ENCODE results near the gene ITFG2.

DNA sequence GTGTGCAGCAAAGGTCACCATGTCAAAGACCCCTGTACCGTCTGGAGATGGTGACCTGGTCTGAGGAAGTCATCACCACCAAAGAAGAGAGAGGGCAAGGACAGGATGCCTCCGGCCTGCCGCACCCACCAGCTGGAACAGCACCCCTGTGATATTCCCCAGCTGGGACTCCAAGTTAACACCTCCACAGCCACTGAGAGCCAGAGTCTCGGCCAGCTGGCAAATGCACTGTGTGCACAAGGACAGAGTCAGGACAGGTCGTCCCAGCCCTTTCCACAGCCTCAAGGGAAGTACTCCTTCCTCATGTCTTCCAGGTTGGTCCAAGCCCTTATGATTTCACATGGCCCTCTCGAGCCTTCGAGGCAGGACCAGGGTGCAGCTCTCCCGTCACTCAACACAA is 37.0 kb upstream of the ITFG2 start:
- TF ChIP-seq, protein P1, sequence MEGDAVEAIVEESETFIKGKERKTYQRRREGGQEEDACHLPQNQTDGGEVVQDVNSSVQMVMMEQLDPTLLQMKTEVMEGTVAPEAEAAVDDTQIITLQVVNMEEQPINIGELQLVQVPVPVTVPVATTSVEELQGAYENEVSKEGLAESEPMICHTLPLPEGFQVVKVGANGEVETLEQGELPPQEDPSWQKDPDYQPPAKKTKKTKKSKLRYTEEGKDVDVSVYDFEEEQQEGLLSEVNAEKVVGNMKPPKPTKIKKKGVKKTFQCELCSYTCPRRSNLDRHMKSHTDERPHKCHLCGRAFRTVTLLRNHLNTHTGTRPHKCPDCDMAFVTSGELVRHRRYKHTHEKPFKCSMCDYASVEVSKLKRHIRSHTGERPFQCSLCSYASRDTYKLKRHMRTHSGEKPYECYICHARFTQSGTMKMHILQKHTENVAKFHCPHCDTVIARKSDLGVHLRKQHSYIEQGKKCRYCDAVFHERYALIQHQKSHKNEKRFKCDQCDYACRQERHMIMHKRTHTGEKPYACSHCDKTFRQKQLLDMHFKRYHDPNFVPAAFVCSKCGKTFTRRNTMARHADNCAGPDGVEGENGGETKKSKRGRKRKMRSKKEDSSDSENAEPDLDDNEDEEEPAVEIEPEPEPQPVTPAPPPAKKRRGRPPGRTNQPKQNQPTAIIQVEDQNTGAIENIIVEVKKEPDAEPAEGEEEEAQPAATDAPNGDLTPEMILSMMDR (optimal IDR thresholded peaks at IDR 0.05 in 1 of 3, IDR thresholded peaks at IDR 0.05 in 1 of 3, conservative IDR thresholded peaks at IDR 0.05 in 1 of 3; ENCODE audit: extremely low read depth in 1 of 3, insufficient read depth in 2 of 3, low read length in 3 of 3) = no peak
- TF ChIP-seq EZH2 (IDR thresholded peaks at IDR 0.05; ENCODE audit: low read length) = no peak
